ENCODE measurements around the gene KMO.

Gene KMO

DNA sequence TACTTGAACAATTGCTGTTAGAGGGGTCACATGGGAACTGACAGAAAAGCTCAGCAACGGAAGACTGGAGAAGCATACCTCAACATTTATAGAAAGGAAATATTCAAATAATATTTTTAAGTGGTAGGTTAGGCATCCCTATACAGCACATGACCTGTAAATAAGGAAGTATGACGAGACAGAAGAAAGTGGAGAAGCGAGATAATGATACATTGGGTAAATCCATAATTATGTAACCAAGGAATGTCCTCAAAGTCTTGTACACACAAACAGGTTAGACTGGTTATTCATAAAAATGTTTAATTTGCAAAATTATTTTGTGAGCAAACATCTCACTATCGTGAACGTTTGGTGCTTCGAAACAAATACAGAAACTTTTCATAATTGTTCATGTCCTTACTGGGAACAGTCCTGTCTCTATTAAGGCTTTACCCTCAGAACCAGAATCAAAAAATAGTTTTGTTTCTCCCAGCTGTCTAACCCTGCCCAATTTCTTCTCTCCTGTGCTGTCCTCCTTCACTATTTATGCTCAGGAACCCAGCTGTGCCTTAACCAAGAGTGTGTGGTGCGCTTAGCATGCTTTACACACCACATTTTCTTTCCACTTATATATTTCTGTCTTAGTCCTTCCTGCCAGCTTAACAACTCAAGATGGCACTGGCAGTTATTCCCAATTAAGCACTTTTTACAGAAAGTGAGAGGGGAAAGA is 10.2 kb downstream of the KMO start:
- Histone ChIP-seq H3K9ac (ENCODE audit: low read depth, low read length, poor library complexity, severe bottlenecking) (no peak overlapping the region), H3K4me3 (ENCODE audit: low read length, poor library complexity, severe bottlenecking) (no peak overlapping the region), H2AFZ (ENCODE audit: low read length) (no peak overlapping the region), H3F3A (ENCODE audit: low read depth) (no peaks in the 10 kb centered on the region), H3K27me3 (ENCODE audit: insufficient read depth, low read length, poor library complexity, severe bottlenecking) (no peaks in the 10 kb centered on the region), H3K9me2 (replicated peaks; ENCODE audit: low read depth, low read length) (no peaks in the 10 kb centered on the region), H4K20me1 (ENCODE audit: insufficient read depth, low read length, poor library complexity, severe bottlenecking) (no peaks in the 10 kb centered on the region), H3K4me2 (ENCODE audit: low read depth, low read length, poor library complexity, severe bottlenecking) (no peak overlapping the region), H3K9me3 (ENCODE audit: insufficient read depth, low read depth, low read length) (no peaks in the 10 kb centered on the region), H3K79me2 (ENCODE audit: insufficient read depth, low read length) (no peaks in the 10 kb centered on the region), H3K36me3 (ENCODE audit: insufficient read depth, low read length) (no peaks in the 10 kb centered on the region), H3K4me1 (ENCODE audit: insufficient read depth, low read length, poor library complexity, severe bottlenecking) (no peaks in the 10 kb centered on the region)
- TF ChIP-seq, protein P1, sequence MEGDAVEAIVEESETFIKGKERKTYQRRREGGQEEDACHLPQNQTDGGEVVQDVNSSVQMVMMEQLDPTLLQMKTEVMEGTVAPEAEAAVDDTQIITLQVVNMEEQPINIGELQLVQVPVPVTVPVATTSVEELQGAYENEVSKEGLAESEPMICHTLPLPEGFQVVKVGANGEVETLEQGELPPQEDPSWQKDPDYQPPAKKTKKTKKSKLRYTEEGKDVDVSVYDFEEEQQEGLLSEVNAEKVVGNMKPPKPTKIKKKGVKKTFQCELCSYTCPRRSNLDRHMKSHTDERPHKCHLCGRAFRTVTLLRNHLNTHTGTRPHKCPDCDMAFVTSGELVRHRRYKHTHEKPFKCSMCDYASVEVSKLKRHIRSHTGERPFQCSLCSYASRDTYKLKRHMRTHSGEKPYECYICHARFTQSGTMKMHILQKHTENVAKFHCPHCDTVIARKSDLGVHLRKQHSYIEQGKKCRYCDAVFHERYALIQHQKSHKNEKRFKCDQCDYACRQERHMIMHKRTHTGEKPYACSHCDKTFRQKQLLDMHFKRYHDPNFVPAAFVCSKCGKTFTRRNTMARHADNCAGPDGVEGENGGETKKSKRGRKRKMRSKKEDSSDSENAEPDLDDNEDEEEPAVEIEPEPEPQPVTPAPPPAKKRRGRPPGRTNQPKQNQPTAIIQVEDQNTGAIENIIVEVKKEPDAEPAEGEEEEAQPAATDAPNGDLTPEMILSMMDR (conservative IDR thresholded peaks at IDR 0.05; ENCODE audit: low read length) = no peak
- TF ChIP-seq EZH2phosphoT487 (IDR thresholded peaks at IDR 0.05; ENCODE audit: borderline replicate concordance) = no peak

DNA sequence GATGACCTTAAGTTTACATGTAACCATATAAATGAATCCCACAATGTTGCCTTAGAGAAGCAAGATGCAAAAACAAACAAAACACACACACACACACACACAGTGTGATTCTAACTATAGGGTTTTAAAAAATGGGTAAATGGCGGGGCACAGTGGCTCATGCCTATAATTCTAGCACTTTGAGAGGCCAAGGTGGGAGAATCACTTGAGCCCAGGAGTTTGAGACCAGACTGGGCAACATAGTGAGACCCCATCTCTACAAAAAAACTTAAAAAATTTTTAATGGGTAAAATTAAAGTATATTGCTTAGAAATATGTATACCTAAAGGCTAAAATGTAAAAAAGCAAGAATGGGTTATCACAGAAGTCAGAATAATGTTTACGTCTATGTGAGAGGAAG is 15.8 kb downstream of the KMO start:
- H3K79me2 ChIP-seq (ENCODE audit: insufficient read depth, low read length) = no peaks in the 10 kb centered on the region
- no peak overlapping the region for H2AFZ ChIP-seq (ENCODE audit: low read length)
- no peak overlapping the region for H3K9ac ChIP-seq (ENCODE audit: low read depth, low read length, poor library complexity, severe bottlenecking)
- TF ChIP-seq, protein P1 (conservative IDR thresholded peaks at IDR 0.05; ENCODE audit: low read length) = no peak
- TF ChIP-seq EZH2phosphoT487 (IDR thresholded peaks at IDR 0.05; ENCODE audit: borderline replicate concordance) = no peak
- H3K36me3 ChIP-seq (ENCODE audit: insufficient read depth, low read length) = no peaks in the 10 kb centered on the region
- no peak overlapping the region for H3K4me3 ChIP-seq (ENCODE audit: low read length, poor library complexity, severe bottlenecking)
- H4K20me1 ChIP-seq (ENCODE audit: insufficient read depth, low read length, poor library complexity, severe bottlenecking) = no peaks in the 10 kb centered on the region
- no peaks in the 10 kb centered on the region for H3K4me1 ChIP-seq (ENCODE audit: insufficient read depth, low read length, poor library complexity, severe bottlenecking)
- no peak overlapping the region for H3K4me2 ChIP-seq (ENCODE audit: low read depth, low read length, poor library complexity, severe bottlenecking)
- no peaks in the 10 kb centered on the region for H3K9me3 ChIP-seq (ENCODE audit: insufficient read depth, low read depth, low read length)
- H3K27me3 ChIP-seq (ENCODE audit: insufficient read depth, low read length, poor library complexity, severe bottlenecking) = no peaks in the 10 kb centered on the region
- H3K9me2 ChIP-seq (replicated peaks; ENCODE audit: low read depth, low read length) = no peaks in the 10 kb centered on the region
- no peaks in the 10 kb centered on the region for H3F3A ChIP-seq (ENCODE audit: low read depth)

DNA sequence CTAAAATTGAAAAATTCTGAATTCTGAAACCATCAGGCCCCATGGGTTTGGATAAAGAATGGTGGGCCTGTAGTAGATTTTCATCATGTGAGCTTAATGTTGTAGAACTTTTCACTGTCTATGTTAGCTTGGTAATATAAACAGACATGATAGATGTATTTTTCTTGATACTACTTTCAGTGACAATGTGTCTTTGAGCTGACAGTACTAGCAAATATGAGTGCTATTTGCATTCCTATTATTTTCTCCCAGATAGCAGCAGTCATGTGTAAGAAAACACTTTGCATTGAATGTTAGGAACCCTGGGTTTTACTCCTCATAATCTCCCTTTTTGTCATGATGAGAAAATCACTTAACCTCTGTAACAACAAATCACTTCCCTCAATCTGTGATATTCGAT is 18.1 kb downstream of the KMO start:
- Histone ChIP-seq H3K9ac (ENCODE audit: low read depth, low read length, poor library complexity, severe bottlenecking) (no peak overlapping the region), H3K4me3 (ENCODE audit: low read length, poor library complexity, severe bottlenecking) (no peak overlapping the region), H2AFZ (ENCODE audit: low read length) (no peak overlapping the region), H3F3A (ENCODE audit: low read depth) (no peaks in the 10 kb centered on the region), H3K4me1 (ENCODE audit: insufficient read depth, low read length, poor library complexity, severe bottlenecking) (no peaks in the 10 kb centered on the region), H4K20me1 (ENCODE audit: insufficient read depth, low read length, poor library complexity, severe bottlenecking) (no peaks in the 10 kb centered on the region), H3K9me3 (ENCODE audit: insufficient read depth, low read depth, low read length) (no peaks in the 10 kb centered on the region), H3K4me2 (ENCODE audit: low read depth, low read length, poor library complexity, severe bottlenecking) (no peak overlapping the region), H3K27me3 (ENCODE audit: insufficient read depth, low read length, poor library complexity, severe bottlenecking) (no peaks in the 10 kb centered on the region), H3K9me2 (replicated peaks; ENCODE audit: low read depth, low read length) (no peaks in the 10 kb centered on the region), H3K79me2 (ENCODE audit: insufficient read depth, low read length) (no peaks in the 10 kb centered on the region), H3K36me3 (ENCODE audit: insufficient read depth, low read length) (no peaks in the 10 kb centered on the region)
- no peak for TF ChIP-seq EZH2phosphoT487 (IDR thresholded peaks at IDR 0.05; ENCODE audit: borderline replicate concordance)
- TF ChIP-seq, protein P1 (conservative IDR thresholded peaks at IDR 0.05; ENCODE audit: low read length) = no peak
